Stimulated activated CD4-positive, alpha-beta T cell treated with anti-CD3 and anti-CD28 coated beads, Interleukin-12 subunit alpha, Interleukin-12 subunit beta, amount 100 ng/mL, for 48 hours (primary cell): ENCODE data around the gene NRCAM.
A peak's percentile ranks its signal among the peaks of the same experiment; 100 is the strongest.

Experiments
- DNase-seq, 3 donors: peaks; one replicate each; pipeline ENCODE4 v3.0.0-alpha.2; 2020; ENCODE audit warnings: low read depth in 2 of 3, low spot score in 1 of 3

The NRCAM gene

GRCh38 chr7:108459922-108460551 is 3.8 kb upstream of the NRCAM start:
- DNase-seq = no peak

DNA sequence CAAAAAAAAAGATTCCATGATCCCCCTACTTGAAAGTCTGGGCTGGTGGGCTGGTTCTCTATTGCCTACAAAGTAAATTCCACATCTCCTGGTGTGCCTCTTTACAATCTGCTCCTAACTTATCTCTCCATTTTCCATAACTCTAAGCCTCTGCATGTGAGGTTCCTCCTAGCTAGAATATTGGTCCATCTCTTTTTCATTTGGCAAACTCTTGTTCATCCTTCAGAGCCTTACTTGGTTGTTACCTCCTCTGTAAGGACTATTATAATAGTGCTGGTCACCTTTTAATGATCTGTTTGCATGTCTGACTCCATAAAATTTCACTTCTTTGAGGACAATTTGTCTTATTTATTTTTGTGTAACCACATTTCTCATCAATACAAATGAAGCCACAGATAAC is 1.6 kb upstream of the NRCAM start:
- no peak for DNase-seq

GRCh38 chr7:108456845-108457540 is 757 bp upstream of the NRCAM start:
- no peak for DNase-seq

GRCh38 chr7:108455551-108455997 is 662 bp downstream of the NRCAM start:
- DNase-seq = no peak

- DNase-seq = no peak
Measured at GRCh38 chr7:108454674-108455550, 1.3 kb downstream of the NRCAM start.

DNA sequence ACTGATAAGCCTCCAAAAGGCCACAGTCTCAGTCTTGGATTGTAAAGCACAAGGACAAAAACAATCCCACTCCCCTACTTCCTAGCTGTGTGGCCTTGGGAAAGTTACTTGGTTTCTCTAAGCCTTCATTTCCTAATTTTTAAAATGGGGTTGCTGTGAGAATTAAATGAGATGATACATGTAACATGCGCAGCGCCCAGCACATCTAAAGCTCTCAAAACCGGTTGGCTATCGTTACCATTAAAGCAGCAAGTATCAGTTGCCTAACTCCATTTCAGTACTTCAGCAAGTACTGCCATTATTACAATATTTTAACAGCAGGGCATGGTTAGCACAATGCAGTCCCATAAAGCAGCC is 1.9 kb downstream of the NRCAM start:
- no peak for DNase-seq

- no peak for DNase-seq
Measured at GRCh38 chr7:108453320-108453719, 2.9 kb downstream of the NRCAM start.

- DNase-seq = no peak
Measured at GRCh38 chr7:108452707-108453106, 3.5 kb downstream of the NRCAM start.

DNA sequence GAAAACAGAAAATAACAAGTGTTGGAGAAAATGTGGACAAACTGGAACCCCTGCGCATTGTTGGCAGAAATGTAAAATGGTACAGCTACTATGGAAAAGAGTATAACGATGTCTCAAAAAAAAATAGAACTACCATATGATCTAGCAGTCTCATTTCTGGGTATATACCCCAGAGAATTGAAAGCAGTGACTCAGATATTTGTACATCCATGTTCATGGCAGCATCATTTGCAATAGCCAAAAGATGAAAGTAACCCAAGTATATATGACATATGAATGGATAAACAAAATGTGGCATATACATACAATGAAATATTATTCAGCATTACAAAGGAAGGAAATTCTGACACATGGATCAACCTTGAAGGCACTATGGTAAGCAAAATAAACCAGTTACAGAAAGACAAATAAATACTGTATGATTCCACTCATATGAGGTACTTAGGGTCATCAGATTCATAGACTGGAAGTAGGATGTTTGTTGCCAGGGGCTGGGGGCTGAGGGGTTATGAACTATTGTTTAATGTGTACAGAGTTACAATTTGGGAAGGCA is 4.9 kb downstream of the NRCAM start:
- no peak for DNase-seq

- no peak for DNase-seq
Measured at GRCh38 chr7:108450160-108450559, 6.1 kb downstream of the NRCAM start.

GRCh38 chr7:108449521-108449920 is 6.7 kb downstream of the NRCAM start:
- no peak for DNase-seq

DNA sequence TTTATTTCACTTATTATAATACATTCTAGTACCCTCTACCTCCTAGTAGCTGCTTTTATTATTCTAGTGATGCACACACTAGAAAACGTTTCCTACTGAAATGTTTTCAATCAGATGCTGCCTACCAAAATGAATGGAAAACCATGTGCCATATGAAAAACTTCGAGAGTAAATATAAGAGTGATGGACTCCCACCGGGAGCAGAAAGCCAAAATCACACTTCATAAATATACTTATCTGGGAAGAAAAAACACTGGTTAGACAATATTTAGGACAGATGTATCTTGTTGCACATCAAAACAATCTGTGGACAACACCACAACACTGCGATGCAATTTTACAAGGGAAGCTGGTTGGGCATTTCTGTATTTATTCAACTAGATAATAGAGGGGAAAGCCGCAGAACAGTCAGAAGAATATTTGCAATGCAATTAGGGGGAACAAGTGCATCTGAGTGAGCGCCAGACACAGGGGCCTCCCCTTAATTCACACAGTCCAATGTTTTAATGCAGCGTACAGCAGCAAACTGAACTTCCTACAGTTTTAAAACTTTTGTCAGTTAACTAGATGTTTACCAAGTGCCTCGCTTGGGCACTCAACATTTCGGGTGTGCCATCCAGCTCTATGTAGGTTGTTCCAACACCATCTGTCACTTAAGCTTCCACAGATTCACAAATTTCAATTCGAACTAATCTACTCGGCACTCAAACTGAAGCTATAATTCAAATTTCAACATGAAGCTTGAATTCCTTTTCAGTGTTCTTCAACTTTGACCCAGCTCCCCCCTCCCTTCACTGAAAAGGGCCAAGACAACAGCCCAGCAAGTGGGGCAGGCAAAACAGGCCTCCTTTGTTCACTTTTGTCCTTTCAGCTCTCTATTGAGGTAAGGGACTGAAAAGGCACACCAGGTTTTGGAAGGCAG is 7.4 kb downstream of the NRCAM start:
- no peak for DNase-seq

DNA sequence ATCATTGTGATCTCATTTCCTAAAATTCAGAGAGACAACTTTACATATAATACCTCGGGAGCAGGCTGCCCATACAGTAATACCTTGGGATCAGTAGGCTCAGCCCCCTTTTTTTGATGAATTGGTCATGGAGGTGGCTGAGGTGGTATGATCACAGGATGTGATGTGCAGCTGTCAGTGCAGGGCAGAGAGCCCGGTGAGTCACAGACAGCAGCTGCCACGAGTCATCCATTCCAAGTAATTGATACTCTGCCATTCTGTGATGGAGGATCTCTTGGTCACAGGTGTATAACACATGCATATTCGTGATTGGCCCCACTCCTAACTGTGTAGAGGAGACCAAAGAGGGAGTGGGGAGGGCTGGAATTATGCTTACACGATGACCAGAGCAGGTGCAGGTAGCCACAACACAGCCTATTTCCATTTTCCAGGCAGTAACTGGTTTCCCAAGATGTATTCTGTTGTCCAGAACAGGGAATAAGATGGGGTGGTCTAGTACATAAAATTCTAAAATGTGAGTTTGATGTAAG is 14.1 kb downstream of the NRCAM start:
- DNase-seq = peak in 1 of 3 donors; percentile 39

GRCh38 chr7:108441392-108441955 is 14.8 kb downstream of the NRCAM start:
- DNase-seq = no peak

GRCh38 chr7:108440613-108441012 is 15.6 kb downstream of the NRCAM start:
- DNase-seq = no peak

- DNase-seq = no peak
Measured at GRCh38 chr7:108436906-108437305, 19.3 kb downstream of the NRCAM start.

DNA sequence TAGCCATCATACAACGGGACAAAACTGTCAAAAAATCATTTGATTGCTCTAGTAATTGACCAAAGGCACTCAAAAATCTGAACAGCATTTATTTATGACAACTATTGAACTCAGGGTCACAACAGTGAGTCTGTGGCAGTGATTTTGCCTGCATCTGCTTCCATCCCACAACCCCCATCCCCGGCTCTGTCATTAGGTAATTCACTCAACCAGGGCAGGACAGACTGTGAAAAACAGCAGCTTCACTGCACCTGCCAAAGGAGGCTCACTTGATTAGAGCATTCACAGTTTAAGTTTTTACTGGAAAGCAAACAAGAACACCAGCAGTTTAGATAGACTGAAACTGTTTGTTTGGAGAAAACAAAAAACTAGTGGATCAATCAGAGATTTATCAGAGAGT is 22.2 kb downstream of the NRCAM start:
- no peak for DNase-seq

DNA sequence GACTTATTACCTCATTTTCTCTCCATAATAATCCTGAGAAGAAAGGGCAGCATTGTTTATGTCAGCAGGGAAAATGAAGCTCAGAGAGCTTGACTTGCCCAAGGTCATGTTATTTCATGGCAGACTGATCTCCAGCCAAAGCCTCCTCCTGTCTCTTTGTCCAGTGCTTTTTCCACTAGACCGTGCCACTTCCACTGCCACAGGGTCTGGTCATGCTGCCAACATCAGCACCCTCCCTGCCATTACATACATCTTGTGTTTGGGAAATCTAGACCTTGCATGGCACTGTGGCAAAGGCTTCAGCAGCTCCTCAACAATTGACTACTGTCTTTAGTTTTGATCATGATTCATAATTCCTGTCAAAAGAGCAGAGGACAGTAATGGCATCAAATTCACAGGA is 25.1 kb downstream of the NRCAM start:
- DNase-seq = no peak

GRCh38 chr7:108430664-108431063 is 25.6 kb downstream of the NRCAM start:
- DNase-seq = no peak

DNA sequence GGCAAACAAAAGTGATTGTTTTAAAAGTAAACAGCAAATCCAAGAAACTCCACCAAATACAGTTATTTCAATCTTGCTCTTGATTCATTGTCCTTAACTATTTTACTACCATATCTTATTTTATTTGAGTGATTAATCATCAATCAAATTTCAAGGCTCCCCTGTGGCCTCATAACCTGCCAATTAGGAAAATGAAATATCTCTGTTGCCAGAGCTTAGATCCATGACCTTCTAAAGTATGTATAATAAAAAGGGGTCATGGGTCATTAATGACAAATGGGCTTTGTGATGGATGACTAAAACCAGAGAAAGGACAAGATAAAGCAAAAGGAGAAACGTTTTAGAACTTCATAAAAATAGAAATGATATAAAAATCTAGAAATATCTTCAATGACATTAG is 28.5 kb downstream of the NRCAM start:
- DNase-seq = no peak
